GM12891 (cell line): ENCODE results near the gene LIPT1.

Source experiments
- POLR2A ChIP-seq: IDR thresholded peaks from 2 replicates; pipeline ENCODE4 v1.6.1; 2011; ENCODE audit warnings: low read depth, low read length, control low read depth
- POLR2AphosphoS5 ChIP-seq: IDR thresholded peaks from 2 replicates; pipeline ENCODE4 v1.6.1; 2011; ENCODE audit warnings: low read depth, low read length, control low read depth
- SPI1 ChIP-seq: IDR thresholded peaks from 2 replicates; pipeline ENCODE4 v1.6.1; 2011; ENCODE audit warnings: low read depth, low read length, control low read depth

DNA sequence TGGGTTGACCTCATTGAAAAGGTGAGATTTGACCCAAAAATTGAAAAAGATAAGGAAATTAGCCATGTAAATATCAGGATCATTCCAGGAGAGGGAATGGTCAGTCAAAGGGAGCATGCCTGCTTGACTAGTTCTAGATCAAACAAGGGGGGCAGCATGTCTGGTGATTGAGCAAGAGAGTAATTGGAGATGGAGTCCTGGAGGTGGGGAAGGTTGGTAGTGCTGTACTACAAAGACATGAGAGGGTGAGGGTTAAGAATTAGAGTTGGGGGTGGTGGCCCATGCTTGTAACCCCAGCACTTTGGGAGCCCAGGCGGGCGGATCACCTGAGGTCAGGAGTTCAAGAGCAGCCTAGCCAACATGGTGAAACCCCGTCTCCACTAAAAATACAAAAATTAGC lies 28.3 kb downstream of the LIPT1 start:
- no peak for TF ChIP-seq POLR2A
- no peak for TF ChIP-seq POLR2AphosphoS5
- TF ChIP-seq SPI1: no peak
